Right kidney (tissue), 1 donor: Measurements from ENCODE around the gene SPPL2A.
"Not testable (repeated sequence)": the region's sequence is repeated elsewhere in the genome, so short reads cannot be mapped to it uniquely, and the experiment has no call there.

ENCODE experiments used
- DNase-seq: peaks from one replicate; pipeline ENCODE4 v3.0.0-alpha.2; 2016

Gene SPPL2A

DNA sequence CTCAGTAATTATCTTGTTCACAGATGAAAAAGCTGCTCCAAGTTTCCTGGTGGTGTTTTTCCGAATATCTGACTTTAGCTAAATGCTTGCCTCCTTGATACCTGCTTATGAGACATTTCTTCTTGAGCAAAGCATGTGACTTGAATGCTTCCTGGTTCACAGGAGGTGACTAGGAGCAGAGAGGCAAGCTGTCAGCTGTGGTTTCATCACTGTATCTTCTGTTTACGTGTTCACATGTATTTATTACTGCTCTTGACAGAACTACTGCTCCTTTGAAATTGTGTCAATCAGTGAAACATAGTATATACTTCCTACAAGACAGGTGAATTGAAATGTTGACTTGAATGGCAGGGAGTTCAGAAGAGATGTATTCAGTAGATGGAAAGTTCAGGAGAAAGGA is 8.9 kb upstream of the SPPL2A start:
- no peak for DNase-seq

DNA sequence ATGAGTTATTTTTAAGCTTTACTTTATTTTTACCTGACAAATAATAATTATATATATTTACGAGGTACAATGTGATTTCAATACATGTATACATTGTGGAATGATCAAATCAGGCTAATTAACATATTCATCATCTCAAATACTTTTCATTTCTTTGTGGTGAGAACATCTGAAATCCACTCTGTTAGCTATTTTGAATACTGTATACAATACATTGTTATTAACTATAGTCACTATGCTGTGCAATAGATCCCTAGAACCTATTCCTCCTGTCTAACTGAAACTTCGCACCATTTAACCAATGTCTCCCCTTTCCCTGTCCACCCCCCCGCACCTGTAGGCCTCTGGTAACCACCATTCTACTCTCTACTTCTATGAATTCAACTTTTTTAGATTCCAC is 7.9 kb upstream of the SPPL2A start:
- DNase-seq = no peak

DNA sequence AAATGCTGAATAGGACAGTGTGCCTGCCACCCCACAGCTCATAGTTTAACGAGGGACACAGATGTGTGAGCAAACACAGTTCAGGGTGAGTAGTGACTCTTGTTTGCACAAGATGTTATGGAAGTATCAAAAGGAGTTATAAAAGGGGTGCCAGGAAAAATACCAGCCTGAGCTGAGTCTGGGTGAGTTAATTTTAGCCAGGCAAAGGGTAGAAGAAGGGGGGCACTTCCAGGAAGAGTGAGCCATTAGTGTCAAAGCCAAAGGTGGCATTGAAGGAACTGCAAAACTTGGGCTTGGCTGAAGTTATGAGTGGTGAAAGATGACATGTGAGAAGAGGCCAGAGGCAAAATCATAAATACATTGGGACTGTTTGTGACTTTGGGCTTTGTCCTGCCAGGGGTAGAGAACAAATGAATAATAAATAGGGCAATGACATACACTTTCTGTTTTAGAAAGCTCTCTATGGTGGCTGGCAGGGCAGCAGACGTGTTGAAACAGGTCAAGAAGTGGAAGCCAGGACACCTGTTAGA is 1.9 kb upstream of the SPPL2A start:
- DNase-seq = no peak

DNA sequence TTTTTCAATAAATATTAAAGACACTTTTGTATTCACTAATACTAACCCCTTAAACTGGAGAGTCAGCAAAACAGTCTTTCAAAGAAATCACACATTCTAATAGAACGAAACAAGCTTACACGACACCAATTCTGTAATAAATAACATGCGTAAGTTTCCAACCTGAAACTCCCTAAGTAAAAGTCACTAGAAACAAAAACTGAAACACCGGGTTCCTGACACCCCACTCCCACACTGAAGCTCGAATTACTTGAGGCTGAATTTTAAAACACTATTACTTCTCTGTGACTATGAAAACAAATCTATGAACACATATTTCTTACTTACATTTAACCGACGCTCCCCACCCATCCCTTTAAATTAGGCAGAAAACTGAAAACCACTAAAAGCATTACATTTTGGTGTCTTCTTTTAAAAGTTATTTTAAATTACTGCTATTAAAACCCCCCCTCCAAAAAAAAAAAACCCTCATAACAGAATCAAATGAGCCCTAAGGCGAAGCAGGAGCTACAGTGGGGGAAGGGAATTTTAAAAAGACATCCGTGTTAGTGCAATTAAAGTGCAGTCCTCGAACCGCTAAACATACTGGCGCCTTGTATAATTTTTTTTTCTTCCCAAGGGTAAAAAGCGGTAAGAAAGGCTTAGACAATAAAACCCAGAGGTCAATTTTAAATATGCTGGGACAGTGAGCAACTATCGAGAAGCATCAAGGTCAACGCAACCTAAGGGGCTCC is 878 bp downstream of the SPPL2A start:
- DNase-seq = peak; percentile 39

DNA sequence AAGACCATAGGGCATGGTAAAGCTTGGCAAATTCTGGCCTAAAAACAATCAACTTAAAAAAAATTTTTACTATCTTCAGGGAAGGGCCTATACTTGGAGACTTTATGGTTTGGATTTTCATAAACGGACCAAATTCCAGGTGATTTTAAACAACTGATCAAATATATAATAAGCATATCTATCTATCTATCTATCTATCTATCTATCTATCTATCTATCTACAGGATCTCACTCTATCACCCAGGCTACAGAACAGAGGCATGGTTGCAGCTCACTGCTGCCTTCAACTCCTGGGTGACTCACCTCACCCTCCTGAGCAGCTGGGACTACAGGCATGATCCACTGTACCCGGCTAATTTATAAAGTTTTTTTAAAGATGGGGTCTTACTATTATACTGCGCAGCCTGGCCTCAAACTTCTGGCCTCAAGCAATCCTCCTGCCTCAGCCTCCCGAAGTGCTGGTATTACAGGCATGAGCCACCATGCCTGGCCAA is 6.7 kb downstream of the SPPL2A start:
- DNase-seq = no peak

DNA sequence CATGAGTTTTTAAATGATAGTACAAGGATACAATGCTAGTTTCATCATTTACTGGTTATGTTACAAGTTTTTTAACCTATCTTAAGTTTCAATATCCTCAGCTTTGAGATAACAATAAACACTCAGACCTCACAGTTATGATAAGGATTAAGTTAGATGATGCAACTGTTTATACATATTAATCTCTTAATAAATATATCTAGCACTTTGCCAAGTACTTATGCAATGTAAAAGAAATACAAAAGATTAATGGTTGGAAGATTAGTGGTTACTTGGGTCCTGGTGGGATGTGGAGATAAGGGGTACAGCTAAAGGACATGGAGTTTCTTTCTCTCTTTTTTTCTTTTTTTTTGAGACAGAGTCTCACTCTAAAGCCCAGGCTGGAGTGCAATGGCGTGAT is 12.0 kb downstream of the SPPL2A start:
- no peak for DNase-seq

DNA sequence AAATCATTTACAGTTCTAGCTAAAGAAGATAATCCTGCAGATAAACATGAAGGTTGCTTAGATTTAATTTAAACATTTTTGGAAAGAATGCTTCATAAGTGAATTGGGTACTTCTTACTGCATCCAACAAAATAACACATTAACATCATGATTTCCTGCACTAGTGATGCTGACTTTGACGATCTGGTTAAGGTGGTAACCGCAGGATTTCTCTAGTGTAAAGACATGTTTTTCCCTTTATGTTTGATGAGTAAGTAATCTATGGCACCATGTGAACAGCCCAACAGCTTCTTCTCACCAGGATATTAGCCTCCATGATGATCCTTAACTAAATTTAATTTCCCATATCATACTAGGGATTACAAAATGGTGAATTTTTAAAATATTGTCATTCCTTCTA is 14.1 kb downstream of the SPPL2A start:
- no peak for DNase-seq

DNA sequence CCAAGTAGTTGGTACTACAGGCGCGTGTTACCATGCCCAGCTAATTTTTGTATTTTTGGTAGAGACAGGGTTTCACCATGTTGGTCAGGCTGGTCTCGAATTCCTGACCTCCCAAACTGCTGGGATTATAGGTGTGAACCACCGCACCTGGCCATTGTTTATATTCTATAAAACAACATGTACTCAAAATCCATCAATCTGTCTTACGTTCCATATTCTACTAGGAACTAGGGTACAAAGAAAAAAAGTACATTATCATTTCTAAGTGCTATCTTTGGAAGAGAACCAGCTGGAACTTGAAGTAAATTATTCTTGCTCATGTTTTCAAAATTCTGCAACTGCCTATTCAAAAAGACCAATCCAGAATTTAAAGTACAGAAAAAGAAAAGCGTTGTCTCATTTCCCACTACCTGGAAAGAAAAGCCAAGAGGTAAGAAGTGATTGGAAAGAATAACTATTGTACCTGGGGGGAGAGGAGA is 15.2 kb downstream of the SPPL2A start:
- no peak for DNase-seq

DNA sequence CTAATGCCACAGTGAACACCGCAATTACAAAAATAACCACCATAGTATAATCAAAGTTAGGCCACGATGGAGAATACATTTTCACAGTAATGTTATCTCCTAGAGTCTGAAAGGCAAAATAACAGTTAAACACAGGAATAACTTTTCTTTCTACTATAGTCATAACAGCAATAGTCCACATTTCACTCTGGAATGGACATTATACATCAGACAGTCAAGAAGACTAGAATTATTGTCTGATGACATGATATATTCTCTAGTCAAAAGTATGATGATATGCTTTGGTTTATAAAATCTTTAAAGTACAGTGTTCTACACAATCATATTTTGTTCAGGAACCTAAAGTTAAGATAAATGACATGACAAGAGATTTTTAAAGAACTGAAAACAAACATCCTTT is 18.0 kb downstream of the SPPL2A start:
- no peak for DNase-seq

DNA sequence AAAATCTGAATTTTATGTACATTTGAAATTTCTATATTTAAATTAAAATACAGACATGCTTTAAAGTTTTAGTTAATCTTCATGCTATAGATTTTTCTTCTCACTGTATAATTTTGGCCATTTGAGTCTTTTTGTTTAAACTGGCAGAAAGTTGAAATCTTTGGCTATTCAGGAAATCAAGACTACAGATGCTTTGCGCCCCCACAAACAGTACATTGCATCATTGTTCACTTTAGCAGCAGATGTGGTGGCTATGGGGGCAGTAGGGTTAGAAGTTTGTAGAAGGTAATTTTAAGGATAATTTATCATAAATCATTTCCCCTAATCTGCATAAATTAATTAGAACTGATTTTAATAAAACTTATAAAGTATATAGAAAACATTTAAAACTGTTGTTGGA is 20.9 kb downstream of the SPPL2A start:
- DNase-seq = no peak

DNA sequence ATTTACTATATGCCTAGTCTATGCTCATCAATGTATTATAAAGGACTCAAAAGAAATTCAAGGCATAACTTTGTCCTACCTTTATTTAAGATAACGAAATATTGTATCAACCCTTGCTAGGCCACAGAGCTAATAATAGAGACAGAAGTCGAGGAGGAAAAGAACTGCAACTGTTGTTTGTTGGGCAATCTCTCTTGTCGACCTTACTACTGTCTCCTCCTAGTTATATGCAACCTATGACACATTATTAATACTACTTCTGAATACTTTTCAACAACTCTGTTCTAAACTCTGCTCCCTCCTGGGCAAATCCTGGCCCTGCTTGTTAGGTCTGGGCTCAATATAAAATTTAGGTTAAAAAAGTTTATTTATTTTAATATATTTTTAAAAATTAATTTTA is 24.6 kb downstream of the SPPL2A start:
- no peak for DNase-seq

DNA sequence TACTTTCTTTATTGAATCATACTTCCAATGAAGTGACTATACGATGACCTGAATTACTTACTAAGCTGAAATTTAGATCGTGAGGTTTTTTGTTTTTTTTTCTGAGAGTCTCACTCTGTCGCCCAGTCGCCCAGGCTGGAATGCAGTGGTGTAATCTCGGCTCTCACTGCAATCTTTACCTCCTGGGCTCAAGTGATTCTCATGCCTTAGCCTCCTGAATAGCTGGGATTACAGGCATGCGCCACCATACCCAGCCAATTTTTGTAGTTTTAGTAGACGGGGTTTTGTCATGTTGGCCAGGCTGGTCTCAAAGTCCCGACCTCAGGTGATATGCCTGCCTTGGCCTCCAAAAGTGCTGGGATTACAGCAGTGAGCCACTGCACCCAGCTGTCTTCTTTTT is 28.7 kb downstream of the SPPL2A start:
- no peak for DNase-seq

DNA sequence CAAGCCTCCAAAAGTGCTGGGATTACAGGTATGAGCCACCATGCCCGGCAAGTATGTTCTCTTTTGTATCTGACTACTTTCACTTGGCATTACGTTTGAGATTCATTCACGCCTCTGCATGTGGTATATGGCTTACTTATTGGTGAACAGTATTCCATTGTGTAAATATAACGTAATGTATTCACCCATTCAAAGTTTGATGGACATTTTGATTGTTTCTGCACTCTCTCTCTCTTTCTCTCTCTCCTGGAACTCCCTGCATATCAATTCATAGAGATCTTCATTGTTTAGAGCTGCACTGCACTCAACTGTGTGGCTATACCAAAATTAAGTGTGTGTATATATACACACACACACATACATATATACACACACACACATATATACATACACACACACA is 30.4 kb downstream of the SPPL2A start:
- no peak for DNase-seq

DNA sequence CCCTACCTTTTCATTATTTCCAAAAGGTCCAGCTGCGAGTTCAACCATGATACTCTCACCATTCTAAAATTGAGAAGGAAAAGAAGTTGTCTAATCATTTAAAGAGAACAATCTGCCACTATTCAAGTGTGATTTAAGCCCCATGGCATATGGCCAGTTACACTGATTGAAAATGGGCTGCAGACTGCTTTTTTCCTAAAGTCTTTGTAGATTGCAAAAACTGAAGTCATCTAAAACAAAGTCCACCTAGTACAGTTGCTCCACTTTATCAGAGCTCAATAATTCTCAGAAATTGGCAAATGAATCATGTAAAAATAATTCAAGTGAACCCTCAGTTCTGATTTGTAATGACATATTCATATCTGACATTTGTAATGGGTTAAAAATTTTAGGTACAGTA is 39.2 kb downstream of the SPPL2A start:
- no peak for DNase-seq

DNA sequence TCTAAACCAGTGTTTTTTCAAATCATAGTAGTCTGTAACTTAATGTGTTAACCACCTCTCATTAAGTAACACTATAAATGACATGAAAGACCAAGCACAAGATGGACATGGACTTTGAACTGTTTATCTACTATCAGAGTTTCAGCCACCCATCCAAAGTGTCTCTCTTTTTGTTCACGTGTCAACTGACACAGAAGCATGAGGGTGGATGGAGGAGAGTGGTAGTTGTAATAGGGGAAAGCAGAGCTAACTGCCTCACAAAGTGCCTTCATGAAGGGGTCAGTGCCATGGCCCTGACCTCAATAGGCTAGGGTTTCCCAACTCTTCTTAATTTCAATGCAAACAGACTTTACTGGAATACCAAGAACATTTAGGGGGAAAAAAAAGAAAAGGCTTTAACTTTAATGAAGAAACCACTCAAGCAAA is 46.8 kb downstream of the SPPL2A start:
- DNase-seq = no peak

DNA sequence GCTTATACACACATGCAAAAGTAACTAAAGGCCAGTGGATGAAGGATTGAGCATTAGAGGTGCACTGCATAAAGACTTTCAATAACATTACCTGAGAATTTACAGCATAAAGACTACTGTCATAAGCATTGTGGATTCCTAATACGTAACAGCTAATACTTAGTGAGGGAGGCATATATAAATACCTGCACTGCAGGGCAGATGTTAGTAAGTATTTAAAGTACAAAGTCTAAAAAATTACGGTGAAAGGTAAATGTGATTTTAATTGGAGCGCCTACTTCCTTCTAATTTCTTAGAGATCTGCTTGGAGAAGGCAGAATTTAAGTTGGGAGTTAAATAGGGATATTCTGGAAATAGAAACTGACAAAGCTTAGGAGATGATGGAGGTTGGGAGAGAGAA is 53.5 kb downstream of the SPPL2A start:
- DNase-seq = no peak

DNA sequence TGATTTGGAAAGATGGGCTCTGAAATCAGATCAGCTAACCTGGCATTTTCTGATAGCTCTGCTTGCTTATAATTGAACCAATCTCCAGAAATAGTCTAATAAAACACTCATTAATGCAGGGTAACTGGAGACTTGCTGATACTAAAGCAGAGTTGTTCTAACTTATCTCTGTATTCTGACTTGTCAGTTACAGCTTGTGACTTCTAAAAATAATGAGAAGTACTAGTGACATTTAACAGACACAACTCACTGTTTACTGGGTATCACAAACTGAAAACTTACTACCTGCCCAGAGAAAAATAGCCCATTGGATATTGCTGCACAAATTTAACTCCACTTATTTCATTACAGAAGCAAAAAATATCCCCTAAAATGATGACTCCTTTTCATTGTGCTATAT is 54.9 kb downstream of the SPPL2A start:
- no peak for DNase-seq

DNA sequence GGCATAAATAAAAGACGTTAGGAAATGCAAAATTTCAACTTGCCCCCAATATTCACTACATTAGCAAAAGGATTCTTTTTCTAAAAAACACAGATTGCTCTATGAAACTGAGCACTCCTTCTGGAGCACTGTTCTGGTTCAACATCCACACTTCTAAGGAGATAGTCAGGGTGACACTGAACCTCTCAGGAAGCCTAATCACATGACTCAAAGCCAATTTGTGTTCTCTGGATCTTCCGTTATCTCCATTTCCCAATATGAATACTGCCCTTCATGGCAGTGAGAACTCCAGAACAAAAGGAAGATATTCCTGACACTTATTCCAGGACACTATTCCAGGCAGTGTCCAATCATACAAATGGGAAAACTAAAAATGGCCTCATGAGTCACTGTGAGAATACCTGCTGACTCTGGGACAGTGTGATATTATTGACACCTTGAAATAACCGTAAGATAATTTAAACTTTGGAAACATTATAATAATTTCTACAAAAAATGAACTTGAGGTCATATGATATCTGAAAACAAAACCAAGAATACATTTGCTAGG is 57.6 kb downstream of the SPPL2A start:
- DNase-seq = no peak

DNA sequence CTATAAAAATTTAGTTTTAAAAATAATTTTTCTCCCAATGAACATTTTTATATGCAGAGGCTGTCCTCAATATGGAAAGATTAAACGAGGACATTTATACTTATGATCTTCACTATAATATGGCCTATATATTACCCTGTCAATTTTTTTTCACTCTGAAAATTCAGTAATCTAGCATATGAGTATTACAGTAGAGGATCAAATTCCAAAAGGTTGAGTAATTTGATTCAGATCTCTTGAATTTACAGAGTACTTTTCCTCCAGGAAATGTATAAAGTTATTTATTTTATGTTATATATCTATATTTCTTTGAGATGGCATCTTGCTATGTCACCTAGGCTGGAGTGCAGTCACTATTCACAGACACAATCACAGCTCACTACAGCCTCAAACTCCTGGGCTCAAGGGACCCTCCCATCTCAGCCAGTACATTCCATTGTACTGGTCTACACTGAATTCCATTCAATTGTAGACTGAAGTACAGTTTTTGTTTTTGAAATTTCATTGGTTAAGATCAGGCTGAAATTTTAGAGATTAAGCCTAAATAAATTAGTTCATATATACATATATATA is 62.7 kb downstream of the SPPL2A start:
- DNase-seq = no peak

DNA sequence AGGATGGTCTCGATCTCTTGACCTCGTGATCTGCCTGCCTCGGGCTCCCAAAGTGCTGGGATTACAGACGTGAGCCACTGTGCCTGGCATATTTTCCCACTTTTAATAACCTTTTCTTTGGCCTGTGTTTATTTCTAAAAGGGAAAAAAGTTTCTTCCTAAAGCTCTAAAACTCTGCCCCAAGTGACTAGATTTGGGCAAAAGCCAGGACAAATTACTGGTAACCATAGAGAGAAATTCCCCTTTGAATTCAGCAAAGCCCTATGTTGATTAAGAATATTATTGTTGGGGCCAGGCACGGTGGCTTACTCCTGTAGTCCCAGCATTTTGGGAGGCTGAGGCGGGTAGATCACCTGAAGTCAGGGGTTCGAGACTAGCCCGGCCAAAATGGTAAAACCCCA is 67.4 kb downstream of the SPPL2A start:
- no peak for DNase-seq

DNA sequence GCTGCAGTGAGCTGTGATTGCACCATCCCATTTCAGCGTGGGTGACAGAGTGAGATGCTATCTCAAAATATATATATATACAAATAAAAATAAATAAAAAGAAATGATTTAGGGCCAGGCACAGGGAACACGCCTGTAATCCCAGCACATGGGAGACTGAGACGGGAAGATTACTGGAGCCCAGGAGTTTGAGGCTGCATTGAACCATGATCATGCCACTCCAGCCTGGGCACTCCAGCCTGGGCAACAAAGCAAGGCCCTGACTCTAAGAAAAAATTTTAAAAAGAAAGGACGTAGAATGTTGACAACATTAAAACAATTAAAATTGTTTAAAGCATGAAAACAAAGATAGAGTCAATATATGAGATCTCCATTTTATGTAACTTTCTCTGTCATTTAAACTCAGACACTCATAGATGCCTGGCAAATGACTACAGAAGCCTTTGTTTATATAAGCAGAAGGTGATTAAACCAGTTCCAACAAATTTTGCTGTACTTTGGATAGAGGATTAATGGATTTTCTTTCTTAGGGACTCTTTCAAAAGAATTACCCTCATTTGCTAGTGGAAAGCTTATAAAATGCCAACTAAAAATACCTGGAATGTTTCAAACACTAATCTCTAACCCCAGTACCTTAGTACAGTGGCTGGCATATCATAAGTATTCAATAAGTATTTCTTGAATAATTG is 68.3 kb downstream of the SPPL2A start:
- DNase-seq = no peak

DNA sequence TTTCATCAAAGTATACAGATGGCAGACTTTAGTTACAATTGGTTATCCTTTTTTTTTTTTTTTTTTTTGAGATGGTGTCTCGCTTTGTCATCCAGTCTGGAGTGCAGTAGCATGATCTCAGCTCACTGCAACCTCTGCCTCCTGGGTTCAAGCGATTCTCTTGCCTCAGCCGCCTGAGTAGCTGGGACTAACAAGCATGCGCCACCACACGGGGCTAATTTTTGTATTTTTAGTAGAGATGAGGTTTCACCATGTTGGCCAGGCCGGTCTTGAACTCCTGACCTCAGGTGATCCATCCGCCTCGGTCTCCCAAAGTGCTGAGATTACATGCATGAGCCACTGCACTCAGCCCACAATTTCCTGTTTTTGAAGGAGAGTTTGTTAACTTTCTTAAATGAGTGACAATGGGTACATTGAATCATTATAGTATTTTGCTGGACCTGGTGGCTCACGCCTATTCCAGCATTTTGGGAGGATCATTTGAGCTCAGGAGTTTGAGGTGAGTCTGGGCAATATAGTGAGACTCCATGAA is 70.8 kb downstream of the SPPL2A start:
- DNase-seq = not testable (repeated sequence)
